OCI-LY7 (cell line): ENCODE measurements around the gene CRK. TPM values are rescaled to one million over a fixed set of nuclear protein-coding genes. Genes with fewer than 3 reads are reported as not detected.

Source experiments
- BruUV-seq: library from RNA; stranded (reverse); fragments of 400-500 nt; replicated peaks from 2 replicates; lab custom pipeline; 2021; lab: Mats Ljungman, UMichigan
- CTCF ChIA-PET: fragments of 300-600 bp; sonication (Branson Sonifier 250); formaldehyde crosslinking; loops from one replicate; lab custom pipeline; 2022; ENCODE audit warnings: antibody characterized with exemption; ENCODE audit not compliant: unreplicated experiment; lab: Charles Lee
- POLR2A ChIA-PET: fragments of 300-600 bp; sonication (Branson Sonifier 250); formaldehyde crosslinking; loops from one replicate; lab custom pipeline; 2022; ENCODE audit warnings: antibody characterized with exemption; lab: Charles Lee
- DNase-seq: peaks from one replicate; pipeline ENCODE4 v3.0.0-alpha.2; 2015; ENCODE audit warnings: low spot score
- H2AFZ ChIP-seq: fragments of 200-600 bp; sonication (generic), shearing (Covaris generic); 2 replicates; pipeline ENCODE4 v1.6.1; 2014; ENCODE audit warnings: mild to moderate bottlenecking, antibody characterized with exemption, low read length, moderate library complexity
- H3K27ac ChIP-seq: fragments of 200-600 bp; sonication (generic); 2 replicates; pipeline ENCODE4 v1.5.1; 2014; ENCODE audit warnings: mixed run types, low read depth, mild to moderate bottlenecking, moderate library complexity, low read length, inconsistent platforms; ENCODE audit not compliant: poor library complexity, severe bottlenecking
- H3K36me3 ChIP-seq: fragments of 200-600 bp; sonication (generic); 2 replicates; pipeline ENCODE4 v1.6.1; 2014; ENCODE audit warnings: mild to moderate bottlenecking, antibody characterized with exemption, low read length, moderate library complexity, mixed read lengths; ENCODE audit not compliant: insufficient read depth
- H3K4me1 ChIP-seq: fragments of 200-600 bp; sonication (generic); 2 replicates; pipeline ENCODE4 v1.5.1; 2014; ENCODE audit warnings: mild to moderate bottlenecking, low read length; ENCODE audit not compliant: insufficient read depth, poor library complexity, severe bottlenecking
- H3K4me2 ChIP-seq: fragments of 200-600 bp; sonication (generic); 2 replicates; pipeline ENCODE4 v1.6.1; 2014; ENCODE audit warnings: mild to moderate bottlenecking, low read length
- H3K4me3 ChIP-seq: fragments of 200-600 bp; sonication (generic); 2 replicates; pipeline ENCODE4 v1.5.1; 2014; ENCODE audit warnings: mild to moderate bottlenecking, low read depth, low read length; ENCODE audit not compliant: poor library complexity, severe bottlenecking
- H3K79me2 ChIP-seq: fragments of 200-600 bp; sonication (generic); 2 replicates; pipeline ENCODE4 v1.6.1; 2016; ENCODE audit warnings: low read depth, mild to moderate bottlenecking, low read length, moderate library complexity, mixed read lengths; ENCODE audit not compliant: insufficient read depth
- H3K9me2 ChIP-seq: fragments of 200-600 bp; sonication (generic); 2 replicates; pipeline ENCODE4 v1.6.1; 2016; ENCODE audit warnings: mild to moderate bottlenecking, low read length, mixed read lengths; ENCODE audit not compliant: insufficient read depth
- H3K9me3 ChIP-seq: fragments of 200-600 bp; sonication (generic); 2 replicates; pipeline ENCODE4 v1.6.1; 2014; ENCODE audit warnings: mild to moderate bottlenecking, mixed run types, low read length, mixed read lengths
- H4K20me1 ChIP-seq: fragments of 200-600 bp; sonication (generic); 2 replicates; pipeline ENCODE4 v1.6.1; 2014; ENCODE audit warnings: mild to moderate bottlenecking, antibody characterized with exemption, low read length, moderate library complexity, mixed read lengths; ENCODE audit not compliant: insufficient read depth
- CTCF ChIP-seq: fragments of 200-600 bp; sonication (generic); conservative IDR thresholded peaks from 2 replicates; pipeline ENCODE4 v1.5.1; 2014; ENCODE audit warnings: mild to moderate bottlenecking, antibody characterized with exemption, low read length, moderate library complexity, mixed read lengths
- EZH2phosphoT487 ChIP-seq: fragments of 200-600 bp; sonication (generic); IDR thresholded peaks from 2 replicates; pipeline ENCODE4 v1.6.1; 2018; ENCODE audit warnings: low read depth, borderline replicate concordance, mild to moderate bottlenecking, mixed run types, antibody characterized with exemption, low read length, moderate library complexity, mixed read lengths
- intact Hi-C: fragments of 100-400 bp; cut with micrococcal nuclease; formaldehyde crosslinking; loops from one replicate; pipeline ENCODE4 v1.10.0; 2022; ENCODE audit not compliant: unreplicated experiment
- total RNA-seq, 2 experiments: library from RNA; depleted of rRNA in 1 of 2; stranded (reverse); fragments of >200 nt in 1 of 2; shearing (Covaris generic) in 1 of 2; gene quantifications; 2 replicates each; pipeline ENCODE4 v1.2.3, GENCODE V29; 2014 to 2022

Gene CRK
- total RNA-seq, 2 experiments from 2014 or later, result 30.4 to 32.0 TPM

DNA sequence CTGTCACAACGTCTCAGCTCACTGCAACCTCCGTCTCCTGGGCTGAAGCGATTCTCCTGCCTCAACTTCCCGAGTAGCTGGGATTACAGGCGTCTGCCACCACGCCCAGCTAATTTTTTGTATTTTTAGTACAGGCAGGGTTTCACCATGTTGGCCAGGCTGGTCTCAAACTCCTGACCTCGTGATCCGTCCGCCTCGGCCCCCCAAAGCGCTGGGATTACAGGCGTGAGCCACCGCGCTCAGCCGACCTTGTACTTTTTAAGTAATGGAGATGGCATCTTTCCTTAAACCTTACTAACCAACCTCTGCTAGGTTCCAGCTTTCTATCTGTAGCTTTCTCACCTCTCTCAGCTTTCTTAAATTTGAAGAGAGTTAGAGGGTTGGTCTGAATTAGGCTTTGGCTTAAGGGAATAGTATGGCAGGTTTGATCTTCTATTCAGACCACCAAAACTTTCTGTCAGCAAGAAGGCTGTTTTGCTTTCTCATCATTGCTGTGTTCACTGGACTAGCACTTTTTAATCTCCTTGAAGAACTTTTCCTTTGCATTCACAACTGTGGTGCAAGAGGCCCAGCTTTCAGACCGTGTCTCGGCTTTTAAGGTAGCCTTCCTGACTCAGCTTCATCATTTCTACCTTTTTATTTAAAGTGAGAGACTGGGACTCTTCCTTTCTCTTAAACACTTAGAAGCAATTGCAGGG, 84.0 kb downstream of the CRK start:
- Histone ChIP-seq H3K9me3 (no peaks in the 10 kb centered on the region), H4K20me1 (peaks cover 50% of the 10 kb centered on the region), H3K79me2 (peaks cover 100% of the 10 kb centered on the region), H3K4me2 (no peak overlapping the region), H3K27ac (no peak overlapping the region), H3K4me1 (peaks cover 53% of the 10 kb centered on the region), H3K36me3 (peaks cover 68% of the 10 kb centered on the region), H3K9me2 (no peaks in the 10 kb centered on the region), H3K4me3 (no peak overlapping the region), H2AFZ (no peak overlapping the region)
- TF ChIP-seq CTCF (no peak), EZH2phosphoT487 (no peak)
- BruUV-seq, result no TSS peak
- intact Hi-C loops, result no loop called here
- POLR2A ChIA-PET, result interaction anchor here (0.6 to 1.4 kb wide), 4 partner anchors 8 to 180 kb away, joined by 3 to 4 read pairs (median 4); no protein-coding TSS in a partner anchor
- CTCF ChIA-PET, result no interaction called here
- DNase-seq, result no peak

Other genes with a start within 250 kb of the CRK start
- not detected in 2 replicates for gene BHLHA9, start 185.8 kb downstream of the CRK start, total RNA-seq (2014; rRNA removed; shearing (Covaris generic))
- not detected in 2 replicates for gene BHLHA9, start 185.8 kb downstream of the CRK start, total RNA-seq (2022)
- gene TRARG1, start 176.6 kb downstream of the CRK start, total RNA-seq (2014; rRNA removed; shearing (Covaris generic)), result not detected in 2 replicates
- not detected in 2 replicates for gene TRARG1, start 176.6 kb downstream of the CRK start, total RNA-seq (2022)
- 267 and 467 TPM in 2 replicates for gene YWHAE, start 56.0 kb downstream of the CRK start, total RNA-seq (2014; rRNA removed; shearing (Covaris generic))
- 646 and 654 TPM in 2 replicates for gene YWHAE, start 56.0 kb downstream of the CRK start, total RNA-seq (2022)
- gene MYO1C, start 36.5 kb upstream of the CRK start, total RNA-seq (2014; rRNA removed; shearing (Covaris generic)), result 16.1 and 17.2 TPM in 2 replicates
- 70.5 and 74.4 TPM in 2 replicates for gene MYO1C, start 36.5 kb upstream of the CRK start, total RNA-seq (2022)
- gene INPP5K, start 60.4 kb upstream of the CRK start, total RNA-seq (2014; rRNA removed; shearing (Covaris generic)), result 23.4 and 28.8 TPM in 2 replicates
- 40.7 and 47.0 TPM in 2 replicates for gene INPP5K, start 60.4 kb upstream of the CRK start, total RNA-seq (2022)
- gene PITPNA, start 106.6 kb upstream of the CRK start, total RNA-seq (2014; rRNA removed; shearing (Covaris generic)), result 15.0 and 27.7 TPM in 2 replicates
- gene PITPNA, start 106.6 kb upstream of the CRK start, total RNA-seq (2022), result 51.2 and 51.8 TPM in 2 replicates
- gene SLC43A2, start 172.6 kb upstream of the CRK start, total RNA-seq (2014; rRNA removed; shearing (Covaris generic)), result 9.2 and 16.7 TPM in 2 replicates
- gene SLC43A2, start 172.6 kb upstream of the CRK start, total RNA-seq (2022), result 16.6 and 17.1 TPM in 2 replicates
- gene SCARF1, start 189.5 kb upstream of the CRK start, total RNA-seq (2014; rRNA removed; shearing (Covaris generic)), result 0.19 and 0.31 TPM in 2 replicates
- 0.29 and 0.41 TPM in 2 replicates for gene SCARF1, start 189.5 kb upstream of the CRK start, total RNA-seq (2022)
- gene RILP, start 193.6 kb upstream of the CRK start, total RNA-seq (2014; rRNA removed; shearing (Covaris generic)), result 0.82 and 3.2 TPM in 2 replicates
- 0.59 and 1.2 TPM in 2 replicates for gene RILP, start 193.6 kb upstream of the CRK start, total RNA-seq (2022)
- 108 and 162 TPM in 2 replicates for gene PRPF8, start 228.6 kb upstream of the CRK start, total RNA-seq (2014; rRNA removed; shearing (Covaris generic))
- gene PRPF8, start 228.6 kb upstream of the CRK start, total RNA-seq (2022), result 404 and 427 TPM in 2 replicates